IPS DF 19.7 (cell line): ENCODE measurements around the gene JDP2.
"Not testable (repeated sequence)": the region's sequence is repeated elsewhere in the genome, so short reads cannot be mapped to it uniquely, and the experiment has no call there.

ENCODE experiments used
- DNase-seq: peaks from one replicate; pipeline ENCODE4 v3.0.0-alpha.2; 2013; ENCODE audit warnings: low read depth, low spot score

The JDP2 gene

GRCh38 chr14:75427482-75428229 lies at the start of gene JDP2:
JDP2 (plus strand) TSS chr14:75428022; CDS start chr14:75437921, 9,899 bp downstream.
- DNase-seq, result no peak

- DNase-seq, result no peak
These were observed 48.4 kb upstream of the JDP2 start for GRCh38 chr14:75379246-75379929.

GRCh38 chr14:75379930-75380270 lies 47.9 kb upstream of the JDP2 start:
- no peak for DNase-seq

- no peak for DNase-seq
These were observed 47.2 kb upstream of the JDP2 start for GRCh38 chr14:75380656-75381055.

GRCh38 chr14:75381642-75382041 lies 46.2 kb upstream of the JDP2 start:
- DNase-seq, result no peak

GRCh38 chr14:75383219-75383618 lies 44.6 kb upstream of the JDP2 start:
- not testable (repeated sequence) for DNase-seq

GRCh38 chr14:75383721-75384120 lies 44.1 kb upstream of the JDP2 start:
- DNase-seq, result no peak

- DNase-seq, result no peak
These were observed 38.1 kb upstream of the JDP2 start for GRCh38 chr14:75389679-75390078.

- DNase-seq, result no peak
These were observed 37.6 kb upstream of the JDP2 start for GRCh38 chr14:75390183-75390582.

GRCh38 chr14:75391953-75392352 lies 35.9 kb upstream of the JDP2 start:
- DNase-seq, result no peak

GRCh38 chr14:75392686-75393641 lies 34.9 kb upstream of the JDP2 start:
- DNase-seq, result no peak

GRCh38 chr14:75393794-75394193 lies 34.0 kb upstream of the JDP2 start:
- DNase-seq, result no peak

- no peak for DNase-seq
These were observed 32.0 kb upstream of the JDP2 start for GRCh38 chr14:75395862-75396261.

- no peak for DNase-seq
These were observed 28.5 kb upstream of the JDP2 start for GRCh38 chr14:75399321-75399720.

- DNase-seq, result no peak
These were observed 27.7 kb upstream of the JDP2 start for GRCh38 chr14:75399843-75400775.

GRCh38 chr14:75401361-75401760 lies 26.5 kb upstream of the JDP2 start:
- no peak for DNase-seq

- no peak for DNase-seq
These were observed 24.9 kb upstream of the JDP2 start for GRCh38 chr14:75402867-75403413.

- no peak for DNase-seq
These were observed 23.0 kb upstream of the JDP2 start for GRCh38 chr14:75404847-75405246.

- DNase-seq, result no peak
These were observed 21.7 kb upstream of the JDP2 start for GRCh38 chr14:75406102-75406501.

GRCh38 chr14:75406856-75407255 lies 21.0 kb upstream of the JDP2 start:
- DNase-seq, result no peak
